HG02970 (cell line): ENCODE measurements around the gene HOXD3.

ENCODE experiments used
- ATAC-seq: cut with Tn5 transposase; IDR thresholded peaks from one replicate; pipeline ENCODE4 v1.9.1; 2021; ENCODE audit warnings: mild to moderate bottlenecking, moderate library complexity, moderate number of reproducible peaks; ENCODE audit not compliant: unreplicated experiment, low FRiP score

Gene HOXD3

DNA sequence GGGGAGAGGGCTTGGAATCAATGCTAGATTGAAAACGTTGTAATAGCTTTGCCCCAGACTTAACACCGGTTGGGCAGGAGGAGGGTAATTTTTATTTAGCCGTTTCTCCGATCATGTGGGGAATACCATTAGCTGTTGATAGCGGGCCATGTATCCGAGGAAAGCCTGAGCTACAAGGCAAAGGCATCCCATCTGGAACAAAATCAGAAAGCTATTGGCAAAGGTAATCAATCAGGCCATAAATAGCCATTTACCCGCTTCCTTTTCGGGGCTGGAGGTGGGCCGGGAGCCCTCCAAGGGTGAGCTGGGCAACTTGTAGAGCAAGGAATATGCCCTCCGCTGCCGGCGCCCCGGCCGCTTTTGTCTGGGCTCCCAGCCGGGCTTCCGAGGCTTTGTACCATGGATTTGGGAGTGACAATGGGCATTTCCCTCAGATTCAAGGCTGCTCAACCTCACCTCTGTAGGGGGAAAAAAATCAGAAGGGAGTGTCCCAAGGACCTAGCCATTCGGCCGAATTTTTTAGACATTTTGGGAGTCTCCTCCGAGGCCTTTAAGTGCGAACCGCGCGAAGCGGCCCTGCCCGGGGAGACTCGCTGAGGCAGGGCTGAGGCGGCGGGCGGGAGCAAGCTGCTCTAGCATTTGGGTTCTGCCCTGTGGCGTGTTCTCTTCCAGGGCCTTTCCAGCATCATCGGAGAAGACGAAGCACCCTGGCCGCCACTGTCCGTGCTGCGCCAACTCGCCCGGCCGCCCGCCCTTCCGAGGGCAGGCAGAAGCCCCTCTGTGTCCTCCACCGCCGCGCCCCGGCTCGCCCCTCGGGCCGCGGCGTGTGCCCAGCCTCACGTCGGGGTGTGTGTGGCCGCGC, 35.7 kb upstream of the HOXD3 start:
- ATAC-seq: no peak

GRCh38 chr2:176122052-176122682, 34.9 kb upstream of the HOXD3 start:
- ATAC-seq: no peak

DNA sequence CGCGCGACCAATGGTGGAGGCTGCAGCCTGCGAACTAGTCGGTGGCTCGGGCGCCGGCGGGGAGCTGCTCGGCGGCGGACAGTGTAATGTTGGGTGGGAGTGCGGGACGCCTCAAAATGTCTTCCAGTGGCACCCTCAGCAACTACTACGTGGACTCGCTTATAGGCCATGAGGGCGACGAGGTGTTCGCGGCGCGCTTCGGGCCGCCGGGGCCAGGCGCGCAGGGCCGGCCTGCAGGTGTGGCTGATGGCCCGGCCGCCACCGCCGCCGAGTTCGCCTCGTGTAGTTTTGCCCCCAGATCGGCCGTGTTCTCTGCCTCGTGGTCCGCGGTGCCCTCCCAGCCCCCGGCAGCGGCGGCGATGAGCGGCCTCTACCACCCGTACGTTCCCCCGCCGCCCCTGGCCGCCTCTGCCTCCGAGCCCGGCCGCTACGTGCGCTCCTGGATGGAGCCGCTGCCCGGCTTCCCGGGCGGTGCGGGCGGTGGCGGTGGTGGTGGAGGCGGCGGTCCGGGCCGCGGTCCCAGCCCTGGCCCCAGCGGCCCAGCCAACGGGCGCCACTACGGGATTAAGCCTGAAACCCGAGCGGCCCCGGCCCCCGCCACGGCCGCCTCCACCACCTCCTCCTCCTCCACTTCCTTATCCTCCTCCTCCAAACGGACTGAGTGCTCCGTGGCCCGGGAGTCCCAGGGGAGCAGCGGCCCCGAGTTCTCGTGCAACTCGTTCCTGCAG, 34.3 kb upstream of the HOXD3 start, which contains the start of gene HOXD9:
TSS of gene HOXD9 (plus strand) at position 37 of the 728 bp plus-strand sequence. CDS start at position 87, 50 bp downstream.
- no peak for ATAC-seq

GRCh38 chr2:176123411-176124109, 33.5 kb upstream of the HOXD3 start:
- ATAC-seq: no peak

GRCh38 chr2:176124110-176124946, 32.8 kb upstream of the HOXD3 start:
- ATAC-seq: no peak

DNA sequence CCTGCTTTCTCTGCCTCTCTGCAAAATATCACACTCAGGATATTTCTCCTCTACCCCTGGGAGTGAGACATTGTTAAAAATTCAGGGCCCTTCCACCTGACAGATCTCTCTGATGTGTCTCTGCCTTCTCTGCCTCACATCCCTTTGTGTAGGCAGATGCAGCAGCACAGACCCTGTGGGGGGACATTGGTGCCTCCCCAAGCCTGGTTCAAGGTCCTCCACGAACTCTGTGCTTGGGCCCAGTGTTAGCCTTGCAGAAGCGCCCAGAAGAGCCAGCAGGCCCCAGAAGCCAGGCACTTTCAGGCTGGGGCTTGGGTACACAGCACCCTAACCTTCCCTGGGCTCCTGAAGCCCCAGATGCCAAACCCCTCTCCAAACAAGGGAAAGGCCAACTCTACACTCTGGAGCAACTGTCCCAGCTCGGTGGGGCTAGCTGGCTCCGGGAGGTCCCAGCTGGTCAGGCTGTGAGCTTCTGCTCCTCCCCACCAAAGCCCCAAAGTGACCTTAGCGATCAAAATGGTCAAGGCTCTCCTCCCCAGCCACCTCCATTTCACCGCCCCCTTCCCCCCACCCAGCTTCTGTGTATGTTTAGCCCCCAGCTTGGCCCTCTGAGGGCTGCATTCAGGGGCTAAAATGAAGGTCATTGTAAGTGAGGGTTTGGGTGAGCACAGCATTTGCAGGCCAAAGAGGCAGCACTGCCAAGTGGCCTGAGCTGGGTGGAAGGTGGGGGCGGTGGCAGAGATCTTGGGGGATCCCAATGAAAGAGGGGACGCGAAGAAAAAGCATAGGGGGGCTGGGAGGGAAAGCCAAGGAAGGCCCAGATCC, 31.9 kb upstream of the HOXD3 start:
- ATAC-seq: no peak

GRCh38 chr2:176125772-176126054, 31.4 kb upstream of the HOXD3 start:
- ATAC-seq: no peak

DNA sequence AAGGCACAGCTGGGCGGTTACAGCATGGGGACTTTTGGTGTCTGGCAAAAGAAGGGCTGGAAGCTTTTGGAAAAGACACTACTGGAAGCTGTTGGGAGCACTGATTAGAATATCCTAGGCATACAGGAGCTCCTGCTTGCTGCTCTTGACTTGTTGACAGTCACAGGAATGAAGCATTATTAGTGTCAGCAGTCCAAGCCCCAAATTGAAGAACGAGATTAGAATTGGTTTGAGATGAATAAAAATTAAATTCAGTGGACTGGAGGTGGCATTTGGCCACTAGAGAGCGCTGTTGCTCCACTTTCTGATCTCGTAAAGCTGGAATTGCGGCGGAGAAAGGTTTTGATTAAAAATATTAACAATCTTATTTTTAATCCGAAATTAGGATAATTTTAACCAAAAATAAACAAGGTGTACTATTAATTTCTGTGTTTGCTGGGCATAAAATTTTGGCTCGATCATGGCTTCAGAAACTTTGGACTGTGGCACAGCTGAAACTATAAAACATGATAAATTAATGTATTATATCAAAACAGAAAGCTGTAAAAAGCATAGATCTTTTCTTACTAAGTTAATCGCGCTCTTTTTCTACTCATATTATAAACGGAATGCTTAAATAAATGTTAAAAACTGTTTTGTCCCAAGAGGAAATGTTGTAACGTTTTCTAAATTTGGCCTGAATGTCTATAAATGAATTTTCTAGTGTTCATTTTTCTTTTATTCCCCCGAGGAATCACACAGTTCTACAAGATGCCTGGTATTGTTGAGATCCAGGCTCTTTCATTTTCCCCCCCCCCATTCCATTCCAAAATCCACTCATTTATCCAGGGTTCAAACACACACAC, 30.0 kb upstream of the HOXD3 start:
- ATAC-seq: no peak

GRCh38 chr2:176127774-176128072, 29.4 kb upstream of the HOXD3 start:
- no peak for ATAC-seq

DNA sequence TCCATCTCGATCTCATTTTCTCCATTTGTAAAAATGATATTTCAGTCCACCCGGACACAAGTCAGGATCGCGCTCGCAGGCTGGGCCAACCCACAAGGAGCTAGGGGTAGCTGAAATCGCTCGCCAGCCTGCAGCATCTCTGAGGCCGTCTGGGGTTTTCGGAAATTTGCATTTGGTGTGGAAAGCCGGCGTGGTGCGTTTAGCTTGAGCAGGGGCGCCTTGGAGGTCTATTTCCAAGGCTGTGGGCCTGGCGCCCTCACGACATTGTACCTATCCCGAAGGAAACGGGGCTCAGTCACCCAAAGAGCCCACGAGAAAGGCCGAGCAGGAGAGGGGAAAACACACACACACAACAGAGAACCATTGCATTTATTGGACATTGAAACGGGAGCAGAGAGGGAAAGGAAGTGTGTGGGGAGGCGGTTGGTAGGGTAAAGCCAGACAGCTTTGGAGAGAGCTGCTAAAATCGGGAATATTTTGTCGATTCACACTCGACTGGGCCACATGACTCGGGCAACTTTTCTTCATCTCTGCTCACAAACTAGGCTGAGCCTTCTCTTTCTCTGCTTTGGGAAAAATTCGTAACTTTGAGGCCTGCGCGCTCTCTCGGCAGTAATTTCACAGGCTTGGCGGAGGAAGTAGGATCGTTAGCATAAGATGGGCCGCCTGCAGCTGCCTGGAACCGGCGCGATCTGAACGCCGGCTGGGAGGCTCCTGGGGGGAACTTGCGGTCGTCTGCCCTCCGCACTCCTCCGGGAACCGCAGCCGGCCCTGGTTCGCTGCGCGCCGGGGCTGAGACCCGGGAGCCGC, 28.7 kb upstream of the HOXD3 start:
- ATAC-seq: no peak

GRCh38 chr2:176128982-176129796, 27.9 kb upstream of the HOXD3 start, which contains the start of gene HOXD8:
HOXD8 (plus strand) TSS chr2:176129705; CDS start chr2:176130367, 662 bp downstream.
- ATAC-seq: no peak

- ATAC-seq: no peak
Observed at GRCh38 chr2:176129813-176130146, 27.3 kb upstream of the HOXD3 start.

DNA sequence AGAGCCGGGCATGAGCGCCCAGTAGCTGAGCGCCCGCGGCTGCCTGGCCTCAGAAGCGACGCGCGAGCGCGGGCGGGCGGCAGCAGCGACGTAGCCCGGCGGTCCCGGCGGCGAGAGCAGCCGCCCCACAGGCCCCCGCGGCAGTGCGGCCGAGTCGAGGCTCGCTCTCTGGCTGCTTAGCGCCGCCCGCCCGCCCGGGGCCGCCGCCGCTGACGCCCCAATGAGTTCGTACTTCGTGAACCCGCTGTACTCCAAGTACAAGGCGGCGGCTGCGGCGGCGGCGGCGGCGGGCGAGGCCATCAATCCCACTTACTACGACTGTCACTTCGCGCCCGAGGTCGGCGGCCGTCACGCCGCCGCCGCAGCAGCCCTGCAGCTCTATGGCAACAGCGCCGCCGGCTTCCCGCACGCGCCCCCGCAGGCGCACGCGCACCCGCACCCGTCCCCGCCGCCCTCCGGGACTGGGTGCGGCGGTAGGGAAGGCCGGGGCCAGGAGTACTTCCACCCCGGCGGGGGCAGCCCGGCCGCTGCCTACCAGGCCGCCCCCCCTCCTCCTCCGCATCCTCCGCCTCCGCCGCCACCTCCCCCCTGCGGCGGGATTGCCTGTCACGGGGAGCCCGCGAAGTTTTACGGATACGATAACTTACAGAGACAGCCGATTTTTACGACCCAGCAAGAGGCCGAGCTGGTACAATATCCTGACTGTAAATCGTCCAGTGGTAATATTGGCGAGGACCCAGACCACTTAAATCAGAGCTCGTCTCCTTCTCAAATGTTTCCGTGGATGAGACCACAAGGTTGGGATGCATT, 26.8 kb upstream of the HOXD3 start:
- ATAC-seq: no peak

DNA sequence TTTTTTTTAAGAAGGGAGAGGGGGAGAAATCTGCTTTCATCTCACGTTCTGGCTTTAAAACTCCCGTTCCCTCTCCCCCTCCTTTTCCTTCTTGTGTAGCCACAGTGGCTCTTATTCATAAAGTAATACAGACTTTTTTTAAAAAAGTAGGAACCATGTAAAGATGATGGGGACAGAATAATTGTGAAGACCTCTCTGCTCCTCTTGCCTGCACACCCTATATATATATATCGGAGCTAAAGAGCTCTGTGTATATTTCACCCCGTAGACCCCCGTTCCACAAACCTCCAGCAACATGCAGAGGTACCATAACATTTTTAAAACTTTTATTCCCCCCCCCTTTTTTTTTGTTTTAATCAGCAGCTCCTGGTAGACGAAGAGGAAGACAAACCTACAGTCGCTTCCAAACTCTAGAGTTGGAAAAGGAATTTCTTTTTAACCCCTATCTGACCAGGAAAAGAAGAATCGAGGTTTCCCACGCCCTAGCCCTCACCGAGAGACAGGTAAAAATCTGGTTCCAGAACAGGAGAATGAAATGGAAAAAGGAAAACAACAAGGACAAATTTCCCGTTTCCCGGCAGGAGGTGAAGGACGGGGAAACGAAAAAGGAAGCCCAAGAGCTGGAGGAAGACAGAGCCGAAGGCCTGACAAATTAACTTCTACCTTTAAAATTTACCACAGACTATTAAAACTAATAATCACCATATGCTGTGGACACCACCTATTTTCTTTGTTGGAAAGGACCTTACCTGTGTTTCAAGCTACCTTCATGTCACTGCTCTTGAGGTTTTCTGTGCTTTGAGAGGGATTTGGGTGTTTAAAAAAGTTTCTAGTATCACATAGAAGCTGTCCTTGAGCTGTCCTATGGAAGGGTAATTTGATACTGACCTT, 25.9 kb upstream of the HOXD3 start:
- no peak for ATAC-seq

DNA sequence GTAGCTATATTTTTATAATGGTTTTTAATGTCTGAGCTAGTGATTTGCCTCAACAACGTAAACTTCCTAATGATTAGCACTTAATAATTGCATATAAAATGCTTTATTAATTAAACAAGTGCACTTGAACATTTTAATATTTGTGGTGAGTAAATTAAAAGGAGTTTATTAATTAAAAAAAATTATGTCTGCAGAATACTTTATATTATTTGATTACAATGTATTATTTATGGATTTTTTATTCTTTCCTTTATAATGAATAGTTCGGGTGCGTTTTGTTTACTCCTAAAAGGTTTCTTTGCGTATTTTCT, 25.3 kb upstream of the HOXD3 start:
- ATAC-seq: no peak
